GM10847 (cell line): ENCODE results near the gene BTG4.

ENCODE experiments used
- POLR2A ChIP-seq: IDR thresholded peaks from 2 replicates; pipeline ENCODE4 v1.6.1; 2011; ENCODE audit not compliant: insufficient read length; ENCODE audit errors: extremely low read depth

The BTG4 gene

DNA sequence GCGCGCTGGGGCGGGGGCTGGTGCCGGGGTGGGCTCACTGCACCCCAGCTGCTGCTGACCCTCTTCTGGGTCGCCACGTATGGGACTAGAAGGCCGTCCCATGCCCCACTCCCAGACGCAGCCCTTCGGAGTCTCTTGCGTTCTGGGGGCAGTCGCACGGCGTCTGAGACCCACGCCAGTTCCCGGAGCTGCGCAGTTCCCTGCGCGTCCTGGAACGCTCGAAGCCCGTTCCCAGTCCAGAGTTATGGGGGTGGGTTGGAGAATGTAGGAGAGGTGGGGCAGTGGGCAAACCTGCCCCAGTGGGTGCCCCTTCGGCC lies 28.7 kb upstream of the BTG4 start:
- TF ChIP-seq POLR2A = no peak

DNA sequence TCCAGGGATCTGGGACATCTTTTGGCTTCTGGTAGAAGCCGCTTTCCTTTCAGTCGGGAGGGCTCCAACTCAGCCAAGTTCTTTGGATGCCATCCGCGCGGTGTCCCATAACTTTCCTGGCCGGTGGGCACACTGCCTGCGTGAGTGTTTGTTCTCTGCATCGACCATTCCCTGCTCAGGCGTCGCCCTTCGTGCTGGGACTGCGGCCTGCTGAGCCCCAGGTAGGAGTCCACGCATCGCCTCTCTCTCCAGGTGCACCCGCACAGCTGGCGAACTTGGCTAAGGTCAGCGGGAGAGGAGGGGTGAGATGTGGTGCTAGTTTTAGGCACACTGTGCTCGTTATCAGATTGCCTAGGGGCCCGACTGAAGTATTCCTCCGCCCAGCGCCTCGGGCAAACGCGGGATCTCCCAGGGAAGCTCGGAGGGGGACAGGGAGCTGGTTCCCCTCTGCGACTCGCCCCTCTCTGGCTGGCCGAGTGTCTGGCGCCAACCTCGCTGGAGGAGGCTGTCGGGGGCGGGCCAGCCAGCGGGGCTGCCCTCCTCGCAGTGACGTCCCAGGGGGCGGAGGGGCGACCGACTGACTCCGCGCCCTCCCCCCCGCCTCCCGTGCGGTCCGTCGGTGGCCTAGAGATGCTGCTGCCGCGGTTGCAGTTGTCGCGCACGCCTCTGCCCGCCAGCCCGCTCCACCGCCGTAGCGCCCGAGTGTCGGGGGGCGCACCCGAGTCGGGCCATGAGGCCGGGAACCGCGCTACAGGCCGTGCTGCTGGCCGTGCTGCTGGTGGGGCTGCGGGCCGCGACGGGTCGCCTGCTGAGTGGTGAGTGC lies 28.1 kb upstream of the BTG4 start, which contains the start of gene LAYN:
LAYN (plus strand) TSS at position 607 of the 823 bp plus-strand sequence; CDS start at position 731, 124 bp downstream.
- no peak for TF ChIP-seq POLR2A

DNA sequence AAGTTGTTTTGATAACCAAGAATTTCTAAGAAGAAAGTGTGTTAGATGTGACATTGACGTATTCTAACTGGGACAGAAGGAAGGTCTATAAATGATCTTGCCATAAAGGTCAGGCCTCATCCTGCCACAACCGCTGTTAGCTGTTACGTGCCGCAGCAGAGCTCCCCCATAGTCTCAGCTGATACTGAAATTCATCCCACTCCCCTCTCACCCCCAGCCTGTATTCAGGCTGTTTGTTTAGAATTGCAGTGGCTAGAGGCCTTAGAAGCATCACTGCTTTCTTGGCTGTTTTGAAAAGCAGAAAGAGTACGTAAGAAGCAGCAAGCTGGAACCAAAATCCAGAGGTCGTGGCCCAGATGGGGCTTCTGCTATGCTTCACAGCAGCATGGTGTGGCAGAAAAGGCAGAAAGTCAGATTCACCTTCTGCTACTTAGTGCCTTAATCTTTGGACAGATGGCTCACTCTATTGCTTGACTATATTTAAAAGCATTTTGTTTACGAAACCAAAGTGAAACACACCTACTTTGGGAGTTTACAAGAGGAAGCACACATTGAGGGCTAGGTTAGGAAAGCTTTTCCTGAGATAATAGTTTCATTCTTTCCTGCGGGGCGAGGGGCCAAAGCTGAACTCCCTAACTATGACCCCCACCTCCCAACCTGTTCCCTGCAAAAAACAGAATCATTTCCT lies 27.4 kb upstream of the BTG4 start:
- TF ChIP-seq POLR2A = no peak

DNA sequence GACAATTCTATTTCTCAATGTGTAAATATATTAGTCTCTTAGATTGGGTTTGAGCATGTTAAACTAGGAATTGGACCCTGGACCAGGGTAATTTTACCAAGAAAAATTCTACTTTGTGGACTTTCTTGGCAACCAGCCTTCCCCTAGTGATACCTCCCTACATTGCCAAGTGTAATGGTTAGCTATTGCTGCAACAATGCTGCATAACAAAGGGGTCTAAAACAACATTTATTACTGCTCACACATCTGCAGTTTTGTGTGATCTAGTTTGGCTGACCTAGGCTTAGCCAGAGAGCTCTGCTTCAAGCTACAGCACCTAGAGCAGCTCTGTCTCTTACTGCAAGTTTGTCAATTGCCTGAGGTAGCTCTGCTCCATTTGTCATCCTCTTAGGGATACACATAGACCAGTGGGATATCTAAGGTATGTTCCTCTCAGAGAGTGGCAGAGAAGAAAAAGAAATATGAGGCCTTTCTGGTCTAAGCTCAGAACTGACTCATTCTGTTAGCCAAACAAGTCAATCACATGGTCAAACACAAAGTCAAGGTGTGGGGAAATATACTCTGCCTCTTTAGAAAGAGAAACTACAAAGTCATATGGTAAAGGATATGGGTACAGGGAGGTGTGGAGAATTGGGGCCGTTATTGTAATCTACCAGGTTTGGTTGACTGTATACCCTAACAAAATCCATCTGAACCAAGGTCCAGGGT lies 26.4 kb upstream of the BTG4 start:
- TF ChIP-seq POLR2A = no peak

GRCh38 chr11:111537336-111537860 lies 25.2 kb upstream of the BTG4 start:
- TF ChIP-seq POLR2A = no peak

- no peak for TF ChIP-seq POLR2A
Measured at GRCh38 chr11:111535281-111535680, 23.1 kb upstream of the BTG4 start.

DNA sequence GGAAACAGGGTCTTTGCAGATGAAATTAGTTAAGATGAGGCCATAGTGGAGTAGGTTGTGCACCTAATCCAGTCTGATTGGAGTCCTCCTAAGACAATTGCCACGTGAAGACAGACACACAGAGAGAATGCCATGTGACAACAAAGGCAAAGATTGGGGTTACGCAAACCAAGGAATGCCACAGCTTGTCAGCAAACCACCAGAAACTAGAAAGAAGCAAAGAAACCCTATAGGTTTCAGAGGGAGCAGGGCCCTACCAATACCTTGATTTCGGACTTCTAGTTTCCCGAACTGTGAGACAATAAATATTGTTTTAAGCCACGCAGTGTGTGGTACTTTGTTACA lies 20.2 kb upstream of the BTG4 start:
- TF ChIP-seq POLR2A = no peak

- TF ChIP-seq POLR2A = no peak
Measured at GRCh38 chr11:111531687-111532364, 19.6 kb upstream of the BTG4 start.

DNA sequence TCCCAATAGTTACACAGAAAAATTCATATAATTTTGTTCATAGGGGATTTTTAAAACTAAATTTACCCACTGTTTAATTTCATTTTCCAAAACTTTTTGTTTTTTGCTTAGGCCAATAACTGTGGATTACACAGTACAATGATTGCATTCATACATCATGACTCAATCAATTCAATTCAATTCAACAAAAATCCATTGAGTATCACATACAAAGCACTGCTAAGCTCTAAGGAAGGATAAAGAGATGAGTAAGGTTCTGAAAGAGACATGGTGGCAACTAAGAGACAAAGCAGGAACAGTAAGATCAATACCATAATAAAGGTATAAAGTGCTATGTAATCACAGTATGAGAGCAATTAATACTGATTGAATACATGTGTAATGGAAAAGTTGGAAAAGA lies 18.9 kb upstream of the BTG4 start:
- no peak for TF ChIP-seq POLR2A

GRCh38 chr11:111530091-111530490 lies 17.9 kb upstream of the BTG4 start:
- no peak for TF ChIP-seq POLR2A

DNA sequence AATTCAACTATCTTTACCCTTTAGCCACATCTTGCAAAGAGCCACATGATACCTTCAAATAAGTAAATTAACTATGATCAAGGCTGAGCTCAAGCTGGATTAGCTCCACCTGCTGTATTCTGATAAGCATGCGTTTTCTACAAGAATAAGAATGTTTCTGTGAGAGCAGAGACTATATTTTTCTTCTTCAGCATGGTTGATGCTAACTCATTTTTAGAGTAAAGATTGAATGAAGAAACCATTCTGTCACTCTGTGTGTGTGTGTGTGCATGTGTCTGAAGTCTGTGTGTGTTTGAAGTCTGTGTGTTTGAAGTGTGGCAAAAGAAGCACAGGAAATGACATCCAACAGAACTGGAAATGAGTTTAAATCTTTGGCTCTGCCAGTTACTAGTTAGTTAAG lies 16.4 kb upstream of the BTG4 start:
- no peak for TF ChIP-seq POLR2A

DNA sequence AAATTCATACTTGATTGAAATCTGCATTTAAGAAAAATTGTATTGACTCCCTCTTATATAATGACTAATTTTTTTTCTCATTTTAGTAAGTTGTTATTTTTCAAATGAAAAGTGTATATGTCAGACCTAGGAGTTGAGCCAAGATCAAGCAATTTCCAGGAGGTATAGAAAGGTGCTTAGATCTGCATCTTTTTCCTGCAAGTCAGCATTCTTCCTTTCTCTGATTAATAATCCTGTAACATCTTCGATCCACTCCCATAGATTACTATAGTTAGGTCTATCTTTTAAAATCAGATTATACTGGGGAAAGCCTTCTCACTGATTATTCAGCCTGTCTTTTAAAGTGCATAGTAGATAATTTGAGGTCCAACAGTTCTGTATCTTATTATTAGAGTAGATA lies 15.1 kb upstream of the BTG4 start:
- no peak for TF ChIP-seq POLR2A

GRCh38 chr11:111526501-111526900 lies 14.3 kb upstream of the BTG4 start:
- TF ChIP-seq POLR2A = no peak

DNA sequence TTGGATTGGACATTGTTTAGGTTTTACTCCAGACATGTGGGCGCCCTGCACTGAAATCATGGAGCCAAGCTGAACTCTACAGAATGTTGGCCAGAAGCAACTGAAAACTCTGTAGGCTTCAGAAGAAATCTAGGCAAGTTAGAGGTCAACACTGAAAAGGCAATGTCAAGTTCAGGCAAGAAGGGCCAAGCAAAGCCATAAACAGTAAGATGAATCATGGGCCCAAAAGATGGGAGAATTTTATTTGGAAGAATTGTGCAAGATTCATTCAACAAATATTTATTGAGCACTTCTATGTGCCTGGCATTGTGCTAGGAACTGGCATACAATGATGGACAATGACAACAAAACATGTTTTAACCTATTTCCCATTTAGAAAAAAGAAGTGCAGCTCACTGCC lies 13.3 kb upstream of the BTG4 start:
- no peak for TF ChIP-seq POLR2A

- no peak for TF ChIP-seq POLR2A
Measured at GRCh38 chr11:111524056-111524455, 11.9 kb upstream of the BTG4 start.
